Endothelial cell of hepatic sinusoid (primary cell): ENCODE measurements around the gene CAMTA1.
"Not testable (repeated sequence)": the region's sequence is repeated elsewhere in the genome, so short reads cannot be mapped to it uniquely, and the experiment has no call there.

ENCODE experiments used
- in situ Hi-C: cut with HindIII; loops from 2 replicates; pipeline ENCODE4 v1.10.0; 2017; ENCODE audit warnings: low sequenced_read_pairs

CAMTA1 gene

DNA sequence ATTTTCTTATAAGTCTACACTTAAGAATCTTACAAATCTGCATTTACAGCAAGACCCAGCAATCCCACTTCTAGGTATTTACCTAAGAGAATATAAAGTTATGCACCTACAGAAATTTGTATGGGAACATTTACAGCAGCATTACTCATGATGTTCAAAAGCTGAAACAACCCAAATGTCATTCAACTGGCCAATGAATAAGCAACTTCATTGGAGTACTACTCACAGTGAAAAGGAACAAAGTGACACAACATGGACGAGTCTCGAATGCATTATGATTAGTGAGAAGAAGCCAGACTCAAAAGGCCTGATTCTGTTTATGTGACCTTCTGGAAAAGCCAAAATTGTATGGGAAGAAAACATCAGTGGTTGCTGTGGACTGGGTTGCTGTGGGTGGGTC lies 116.9 kb downstream of the CAMTA1 start:
- in situ Hi-C loops: no loop called here

- in situ Hi-C loops: no loop called here
These were observed 119.4 kb downstream of the CAMTA1 start for GRCh38 chr1:6904476-6905170.

- in situ Hi-C loops: no loop called here
These were observed 120.1 kb downstream of the CAMTA1 start for GRCh38 chr1:6905331-6905730.

DNA sequence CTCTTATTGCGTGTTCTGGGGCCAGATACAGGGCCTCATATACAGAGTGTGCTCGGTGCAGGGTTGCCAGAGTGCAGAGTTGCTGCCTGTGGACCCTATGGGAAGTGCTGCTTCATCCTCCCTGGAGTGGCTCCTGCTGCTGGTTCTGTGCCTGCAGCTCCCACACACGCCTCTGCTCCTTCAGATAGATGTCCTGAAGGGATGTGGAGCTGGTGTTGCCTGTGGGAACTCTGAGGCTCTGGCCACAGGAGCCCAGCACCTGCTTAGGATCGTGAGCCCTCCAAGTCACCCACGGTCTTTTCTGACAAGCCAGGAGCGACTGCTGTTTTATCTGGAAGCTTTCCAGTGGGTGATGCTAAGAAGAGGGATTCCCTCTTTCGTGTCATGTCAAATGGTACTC lies 120.5 kb downstream of the CAMTA1 start:
- in situ Hi-C loops: no loop called here

DNA sequence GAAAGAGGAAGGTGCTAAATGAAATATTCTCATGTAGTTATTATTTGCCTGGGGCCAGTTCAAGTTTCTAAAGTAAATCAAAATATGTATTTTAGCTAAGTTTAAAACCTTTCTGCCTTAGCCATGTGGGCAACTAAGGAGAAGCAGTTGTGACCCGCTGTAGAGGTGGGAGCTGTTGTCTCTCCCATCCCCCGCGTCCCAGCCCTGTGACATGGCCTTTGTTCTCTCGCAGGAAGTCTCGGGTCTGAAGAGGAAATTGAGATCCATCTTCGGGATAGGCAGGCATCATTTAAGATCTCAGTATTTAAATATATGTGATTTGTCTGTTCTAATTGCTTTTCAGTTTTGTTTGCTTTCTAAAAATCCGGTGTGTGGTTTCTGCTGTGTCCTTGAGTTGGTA lies 121.5 kb downstream of the CAMTA1 start:
- in situ Hi-C loops: no loop called here

DNA sequence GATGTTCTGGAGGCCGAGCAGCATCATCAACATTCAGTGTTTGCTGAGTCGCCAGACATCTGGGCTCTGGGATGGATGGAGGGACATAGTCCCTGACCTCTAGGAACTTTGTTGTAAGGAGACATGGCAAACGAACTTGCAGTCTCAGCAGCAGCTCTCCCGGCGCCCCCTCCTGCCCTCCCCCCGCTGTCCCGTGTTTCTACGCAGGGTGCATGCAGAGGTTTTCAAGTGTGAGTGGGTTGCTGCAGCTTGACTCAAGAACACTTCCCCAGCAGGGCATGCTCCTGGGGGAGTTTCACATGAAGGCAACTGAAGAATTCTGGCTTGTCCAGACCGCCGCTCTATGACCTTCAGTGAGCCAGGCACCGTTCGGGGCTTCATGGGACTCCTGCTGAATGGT lies 121.9 kb downstream of the CAMTA1 start:
- in situ Hi-C loops: no loop called here

GRCh38 chr1:6907676-6908434 lies 122.6 kb downstream of the CAMTA1 start:
- in situ Hi-C loops: no loop called here

GRCh38 chr1:6909401-6909800 lies 124.1 kb downstream of the CAMTA1 start:
- in situ Hi-C loops: no loop called here

DNA sequence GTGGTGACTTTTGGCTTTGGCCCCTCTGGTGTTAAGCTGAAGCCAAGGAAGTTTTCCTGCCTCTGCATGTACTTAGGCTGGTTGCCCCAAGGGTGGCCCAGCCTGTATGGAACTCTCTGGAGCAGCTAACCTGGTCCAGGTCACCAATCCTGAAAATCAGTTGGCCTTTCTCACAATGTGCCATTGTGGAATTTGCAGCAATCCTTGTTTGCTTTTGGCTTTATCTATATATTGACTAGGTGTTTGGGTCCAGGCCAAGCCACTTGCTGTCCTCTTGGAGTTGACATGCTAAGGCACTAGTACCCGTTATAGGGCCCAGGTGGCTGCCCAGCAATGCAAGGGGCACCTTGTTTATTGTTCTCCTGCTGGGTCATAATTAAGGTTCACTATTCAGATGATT lies 124.6 kb downstream of the CAMTA1 start:
- in situ Hi-C loops: no loop called here

DNA sequence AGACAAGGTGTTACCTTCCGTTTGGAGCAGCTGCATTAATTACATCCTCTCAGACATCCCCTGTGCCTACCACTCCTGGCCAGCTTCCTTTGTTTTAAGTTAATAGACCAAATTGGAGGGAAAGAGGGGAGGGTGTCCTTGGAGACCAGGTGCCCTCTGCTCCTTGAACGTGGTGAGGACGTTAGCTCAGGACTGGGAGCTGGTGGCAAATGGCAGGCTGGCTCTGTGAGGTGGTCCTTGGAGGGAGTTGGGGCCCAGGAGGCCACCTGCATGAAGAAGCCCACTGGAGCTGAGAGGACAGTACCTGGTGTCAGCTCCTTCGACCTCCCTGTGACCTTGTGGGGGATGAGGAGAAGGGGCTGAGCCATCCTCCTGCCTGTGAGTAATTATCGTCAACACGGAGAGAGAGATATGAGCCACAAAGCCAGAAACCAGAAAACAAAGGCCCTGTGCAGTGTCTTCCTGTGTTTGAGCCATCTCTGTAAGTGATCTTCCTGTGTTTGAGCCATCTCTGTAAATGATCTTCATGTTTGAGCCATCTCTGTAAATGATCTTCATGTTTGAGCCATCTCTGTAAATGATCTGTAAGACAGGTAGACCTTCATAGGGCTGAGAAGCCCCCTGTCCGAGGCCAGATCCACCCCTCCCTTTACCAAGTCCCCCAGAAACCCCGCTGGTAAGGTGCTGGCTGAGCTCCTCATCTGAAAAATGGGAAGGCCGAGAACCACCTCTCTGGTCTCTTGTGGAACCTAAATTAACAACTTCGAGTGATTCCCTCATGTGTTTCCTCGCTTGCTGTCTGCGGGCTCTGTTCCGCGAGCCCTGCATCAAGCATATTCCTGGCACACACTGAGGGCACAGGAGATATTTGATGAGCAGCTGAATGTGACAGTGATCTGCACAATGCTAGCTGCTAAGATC lies 126.0 kb downstream of the CAMTA1 start:
- in situ Hi-C loops: no loop called here

GRCh38 chr1:6911974-6912373 lies 126.7 kb downstream of the CAMTA1 start:
- in situ Hi-C loops: no loop called here

DNA sequence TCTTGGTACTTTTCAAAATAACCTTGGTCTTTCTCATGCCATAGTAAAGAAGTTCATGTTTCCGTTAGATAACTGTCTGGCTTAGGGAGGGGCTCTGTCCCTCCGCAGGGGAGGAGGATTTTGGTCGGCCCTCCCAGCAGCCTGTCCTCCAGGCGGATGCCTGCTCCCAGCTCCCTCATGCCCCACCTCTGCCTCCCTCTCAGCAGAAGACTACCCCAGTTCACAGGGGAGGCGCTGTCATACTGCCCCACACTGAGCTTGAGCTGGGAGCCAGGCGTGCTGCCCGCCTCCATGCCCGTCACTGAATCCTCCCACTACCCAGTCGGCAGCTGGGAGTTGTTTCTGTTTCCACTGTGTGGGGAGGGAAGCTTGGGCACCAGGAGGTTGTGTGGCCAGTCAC lies 127.3 kb downstream of the CAMTA1 start:
- in situ Hi-C loops: no loop called here

DNA sequence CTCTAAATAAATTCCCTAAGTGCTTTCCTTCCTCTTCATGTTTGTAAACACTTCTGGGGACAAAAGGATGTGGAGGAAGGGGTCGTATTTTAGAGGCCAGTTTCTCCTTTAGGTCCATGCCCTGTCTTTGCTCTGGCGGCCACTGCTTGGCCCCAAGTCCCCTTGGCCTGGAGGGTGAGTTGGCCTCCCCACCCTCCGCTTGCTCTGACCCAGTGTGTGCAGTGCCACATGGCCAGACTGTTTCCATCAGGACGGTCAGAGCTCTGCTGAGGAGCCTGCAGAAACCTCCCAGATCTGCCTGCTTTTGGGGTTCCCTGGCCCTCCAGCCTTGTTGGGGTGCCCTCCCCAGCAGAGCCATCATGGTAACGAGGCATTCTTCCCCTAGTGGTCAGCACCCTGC lies 127.8 kb downstream of the CAMTA1 start:
- in situ Hi-C loops: no loop called here

DNA sequence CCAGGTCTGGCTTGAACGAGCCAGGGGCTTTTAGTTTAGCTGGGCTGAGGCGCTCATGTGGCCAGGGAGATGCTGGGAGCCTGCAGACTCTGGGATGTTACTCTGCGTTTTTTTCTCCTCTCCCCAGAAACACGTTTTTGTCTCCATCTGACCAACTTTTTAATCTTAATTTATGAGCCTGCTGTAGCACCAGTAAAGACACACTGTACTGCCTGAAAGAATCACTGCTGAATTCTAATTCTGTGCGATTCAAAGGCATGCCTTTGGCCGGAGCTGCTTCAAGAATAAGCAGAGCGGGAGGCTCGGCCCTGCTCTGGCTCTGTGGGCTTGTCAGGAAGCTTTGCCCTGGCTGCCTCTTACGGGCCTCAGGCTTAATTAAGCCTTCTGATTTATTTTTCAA lies 129.5 kb downstream of the CAMTA1 start:
- in situ Hi-C loops: loop anchor here (5.0 kb wide), 1 partner anchor 83 kb away; no protein-coding TSS in a partner anchor

DNA sequence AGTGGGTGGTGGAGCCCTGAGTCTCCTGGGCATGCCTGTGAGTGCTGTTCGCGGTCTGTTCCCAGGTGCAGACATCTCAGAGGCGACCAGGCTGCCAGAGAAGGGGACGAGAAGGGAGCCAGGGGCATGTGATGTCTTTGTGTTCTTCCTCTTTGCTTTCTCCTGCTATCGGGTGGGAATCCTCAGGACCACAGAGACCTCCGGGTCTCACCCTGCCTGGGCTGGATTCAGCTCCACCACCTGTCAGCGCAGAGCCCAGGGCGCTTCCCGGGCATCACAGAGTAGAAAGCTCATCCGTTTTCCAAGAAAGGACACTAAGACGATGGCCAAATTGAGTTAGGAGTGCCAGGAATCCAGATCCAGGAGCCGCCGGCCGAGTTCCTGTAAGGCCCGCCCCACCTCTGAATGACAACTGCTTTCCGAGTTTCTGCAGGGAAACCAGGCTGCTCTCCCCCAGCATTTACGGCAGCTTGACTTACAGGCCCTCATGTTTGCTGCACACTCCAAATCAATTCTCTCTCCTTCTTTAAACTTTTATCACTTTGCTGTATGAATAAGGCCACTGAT lies 130.8 kb downstream of the CAMTA1 start:
- in situ Hi-C loops: loop anchor here (5.0 kb wide), 1 partner anchor 81 kb away; no protein-coding TSS in a partner anchor

GRCh38 chr1:6917067-6917466 lies 131.8 kb downstream of the CAMTA1 start:
- in situ Hi-C loops: loop anchor here (5.0 kb wide), 1 partner anchor 80 kb away; no protein-coding TSS in a partner anchor

GRCh38 chr1:6918186-6918924 lies 133.1 kb downstream of the CAMTA1 start:
- in situ Hi-C loops: loop anchor here (5.0 kb wide), 1 partner anchor 79 kb away; no protein-coding TSS in a partner anchor

DNA sequence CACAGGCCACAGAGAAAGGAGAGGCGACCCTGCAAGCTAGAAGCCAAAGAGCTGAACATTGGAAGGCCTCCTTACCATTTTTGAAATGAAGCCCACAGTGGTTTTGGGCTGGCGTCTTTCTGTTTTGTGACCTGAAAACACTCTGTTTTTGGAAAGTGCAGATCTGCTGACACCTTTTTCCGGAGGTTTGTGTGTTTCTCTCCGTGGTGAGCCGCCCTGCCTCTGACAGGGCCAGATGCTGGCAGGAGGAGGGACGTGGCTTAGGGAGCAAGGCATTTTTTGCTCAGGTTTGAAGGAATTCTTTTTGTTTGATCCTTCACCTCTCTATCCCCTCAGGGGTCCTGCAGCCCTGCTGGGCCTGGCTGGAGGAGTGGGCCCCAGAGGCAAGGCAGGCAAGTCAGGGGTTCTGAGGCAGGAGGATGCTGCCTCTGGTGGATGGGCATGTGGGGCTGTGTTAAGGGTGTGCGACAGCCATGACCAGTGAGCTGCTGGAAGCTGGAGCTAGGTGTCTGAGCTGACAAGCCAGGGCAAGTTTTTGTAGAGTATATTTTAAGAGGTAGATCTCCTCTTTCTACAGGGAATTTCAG lies 133.8 kb downstream of the CAMTA1 start:
- in situ Hi-C loops: loop anchor here (5.0 kb wide), 1 partner anchor 78 kb away; no protein-coding TSS in a partner anchor

DNA sequence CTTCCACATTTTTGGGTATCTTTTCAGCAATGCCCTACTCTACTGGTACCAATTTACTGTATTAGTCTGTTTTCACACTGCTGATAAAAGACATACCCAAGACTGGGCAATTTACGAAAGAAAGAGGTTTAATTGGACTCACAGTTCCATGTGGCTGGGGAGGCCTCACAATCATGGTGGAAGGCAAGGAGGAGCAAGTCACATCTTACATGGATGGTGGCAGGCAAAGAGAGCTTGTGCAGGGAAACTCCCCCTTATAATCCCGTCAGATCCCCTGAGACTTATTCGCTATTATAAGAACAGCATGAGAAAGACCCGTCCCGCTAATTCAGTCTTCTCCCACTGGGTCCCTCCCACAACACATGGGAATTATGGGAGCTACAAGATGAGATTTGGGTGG lies 136.3 kb downstream of the CAMTA1 start:
- in situ Hi-C loops: not testable (repeated sequence)
